Activated CD4-positive, alpha-beta T cell treated with anti-CD3 and anti-CD28 coated beads, Interleukin-2, amount 50 U/mL, for 48 hours (primary cell): Measurements from ENCODE around the gene GABRR1.
"Not testable (repeated sequence)": the region's sequence is repeated elsewhere in the genome, so short reads cannot be mapped to it uniquely, and the experiment has no call there.

ENCODE experiments used
- DNase-seq, 2 experiments: peaks; one replicate each; pipeline ENCODE4 v3.0.0-alpha.2; 2020

The GABRR1 gene

DNA sequence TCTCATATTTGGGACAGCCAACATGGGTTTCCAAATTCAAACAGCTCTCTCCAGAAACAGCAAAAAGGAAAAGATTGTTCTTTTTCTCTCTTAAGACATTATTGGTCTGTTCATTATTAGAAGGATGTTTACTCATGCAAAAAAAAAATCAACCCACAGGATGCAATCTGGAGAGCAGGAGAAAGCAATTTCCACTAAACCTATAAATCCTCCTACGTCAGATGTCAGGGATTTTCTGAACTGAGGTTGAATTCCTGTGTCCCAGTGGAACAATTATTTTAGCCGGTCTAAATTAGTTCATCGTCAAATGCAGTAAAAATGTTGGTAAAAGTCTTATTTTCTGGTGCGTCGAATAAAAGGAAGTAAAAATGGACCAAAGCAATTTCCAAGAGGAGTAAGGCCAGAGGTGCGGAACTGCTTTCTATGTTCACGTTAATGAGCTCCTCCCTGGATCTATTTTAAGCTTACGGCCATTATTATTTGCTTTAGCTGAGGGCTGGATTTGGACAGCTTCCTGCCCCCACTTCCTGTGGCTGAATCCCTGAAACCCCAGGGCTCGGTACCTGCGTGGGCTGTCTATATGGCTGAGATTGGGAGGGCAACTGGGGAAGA, at the start of gene GABRR1:
Gene GABRR1, minus strand, starts transcription at position 60 of the 612 bp plus-strand sequence. Its CDS starts 36 bp downstream, at position 24.
- no peak for DNase-seq

DNA sequence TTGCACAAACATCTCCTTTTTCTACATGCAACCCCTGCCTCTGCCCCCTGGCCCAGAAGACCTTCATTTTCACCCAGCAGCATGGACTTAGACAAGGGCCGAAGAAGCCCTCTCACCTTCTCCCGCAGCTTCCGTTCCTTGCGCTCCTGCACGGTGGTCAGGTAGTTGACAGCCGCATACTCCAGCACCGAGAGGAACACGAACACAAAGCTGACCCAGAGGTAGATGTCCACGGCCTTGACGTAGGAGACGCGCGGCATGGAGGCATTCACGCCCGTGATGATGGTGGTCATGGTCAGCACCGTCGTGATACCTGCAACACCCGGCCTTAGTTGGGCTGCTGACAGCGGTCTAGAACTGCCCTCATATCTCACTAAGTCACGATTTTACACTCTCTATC, 47.1 kb upstream of the GABRR1 start:
- no peak for DNase-seq

DNA sequence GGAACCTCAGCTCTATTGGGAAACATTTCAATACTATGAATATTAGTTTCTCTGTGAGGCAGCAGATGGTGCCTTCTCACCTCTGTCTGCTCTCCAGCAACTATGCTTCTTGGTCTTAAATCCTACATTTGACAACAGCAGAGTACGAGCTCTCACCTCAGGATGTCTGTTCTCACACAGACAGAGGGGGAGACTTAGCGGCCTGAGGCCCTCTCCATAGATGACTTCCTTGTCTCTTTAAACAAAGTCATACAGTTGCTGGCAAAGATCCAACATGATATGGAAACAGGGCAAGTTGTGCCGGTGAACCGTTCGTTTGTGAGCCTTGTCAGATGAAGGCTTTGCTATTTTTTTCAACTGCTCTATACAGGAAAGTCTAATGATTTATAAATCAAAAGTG, 43.7 kb upstream of the GABRR1 start:
- no peak for DNase-seq

DNA sequence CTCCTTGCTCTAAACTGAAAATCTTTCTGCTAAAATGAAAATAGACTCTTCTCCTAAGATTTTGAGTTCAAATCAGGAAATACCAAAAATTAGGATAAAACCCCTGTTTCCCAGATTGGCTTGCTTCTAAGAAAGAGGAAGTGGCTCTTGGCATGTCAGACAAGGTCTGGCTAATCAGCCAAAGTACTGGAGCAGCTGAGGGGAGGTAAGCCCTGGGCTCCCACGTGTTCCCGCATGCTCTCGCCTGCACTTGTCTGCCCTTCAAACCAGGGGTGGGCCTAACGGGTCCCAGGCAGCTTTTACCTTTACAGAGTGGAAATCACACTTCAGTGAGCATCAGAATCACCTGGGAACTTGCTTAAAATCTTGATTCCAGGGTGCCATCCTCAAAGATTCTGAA, 43.2 kb upstream of the GABRR1 start:
- DNase-seq, result no peak

DNA sequence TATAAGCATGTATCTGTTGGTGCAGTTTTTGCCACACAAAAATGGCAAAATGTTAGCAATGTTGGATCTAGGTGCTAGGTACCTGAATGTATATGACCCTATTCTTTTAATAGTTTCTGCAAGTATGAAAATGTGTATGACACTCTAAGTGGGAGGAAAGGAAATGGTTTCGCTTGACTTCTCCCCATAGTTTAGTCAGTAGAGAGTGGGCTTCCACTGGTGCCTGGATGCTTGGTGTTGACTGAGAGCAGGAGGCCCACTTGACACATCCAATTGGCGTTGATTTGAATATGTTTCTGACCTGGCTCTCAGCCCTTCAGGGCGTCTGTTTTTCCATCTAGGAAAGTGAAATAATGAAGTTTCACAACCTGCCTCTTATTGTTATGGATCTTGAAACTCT, 41.8 kb upstream of the GABRR1 start:
- no peak for DNase-seq

DNA sequence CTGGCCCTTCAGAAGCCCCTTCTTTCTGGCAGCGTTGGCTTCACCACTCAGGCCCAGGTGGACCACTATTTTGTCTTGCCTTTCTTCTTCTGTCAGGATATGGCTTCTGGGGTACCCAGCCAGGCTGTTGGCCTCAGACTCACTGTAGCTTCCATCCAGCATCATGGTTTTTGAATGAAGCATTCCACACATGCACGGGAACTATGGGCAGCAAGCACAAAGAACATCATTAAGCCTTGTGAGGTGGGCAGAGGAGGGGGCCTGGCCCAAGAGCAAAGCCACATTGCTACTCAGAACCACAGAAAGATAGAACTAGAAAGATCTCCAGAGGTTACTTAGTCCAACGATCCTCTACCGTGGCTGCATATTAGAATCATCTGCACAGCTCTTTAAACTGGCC, 40.6 kb upstream of the GABRR1 start:
- no peak for DNase-seq

DNA sequence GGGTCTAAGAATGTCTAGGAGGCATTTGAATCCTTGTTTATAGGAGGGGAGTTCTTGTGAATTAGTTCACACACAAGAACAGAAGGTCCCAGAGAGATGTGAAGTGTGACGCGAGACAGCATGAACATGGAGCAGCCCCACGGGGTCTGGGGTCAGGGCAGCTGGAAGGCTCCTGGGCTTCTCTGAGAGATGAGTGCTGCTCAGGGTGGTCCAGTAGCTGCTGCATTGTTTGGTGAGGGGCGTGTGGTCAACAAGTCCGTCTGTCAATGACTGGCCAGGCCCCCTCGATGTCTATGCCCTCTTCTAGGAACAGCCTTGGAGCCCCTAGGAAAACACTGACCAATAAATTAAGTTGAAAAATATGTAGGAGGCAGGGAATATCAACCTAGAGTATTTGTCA, 40.2 kb upstream of the GABRR1 start:
- DNase-seq, result no peak

DNA sequence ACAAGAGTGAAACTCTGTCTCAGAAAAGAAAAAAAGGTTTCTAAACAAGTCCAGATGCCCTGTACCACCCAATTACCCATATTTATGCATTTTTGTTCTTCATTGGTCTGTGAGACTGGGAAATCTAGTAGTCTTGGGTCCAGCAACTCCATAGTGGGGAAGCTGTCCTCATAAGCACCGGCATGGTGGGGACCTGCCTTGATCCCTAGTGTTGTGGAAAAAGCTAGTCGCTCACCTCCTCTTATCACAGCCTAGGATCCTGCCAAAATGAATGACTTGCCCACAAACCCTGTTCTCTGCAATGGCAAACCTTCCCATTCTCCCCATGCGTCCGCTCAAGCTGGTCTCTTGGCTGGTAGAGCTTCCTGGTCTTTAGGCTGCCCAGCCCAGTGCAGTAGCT, 38.3 kb upstream of the GABRR1 start:
- no peak for DNase-seq

DNA sequence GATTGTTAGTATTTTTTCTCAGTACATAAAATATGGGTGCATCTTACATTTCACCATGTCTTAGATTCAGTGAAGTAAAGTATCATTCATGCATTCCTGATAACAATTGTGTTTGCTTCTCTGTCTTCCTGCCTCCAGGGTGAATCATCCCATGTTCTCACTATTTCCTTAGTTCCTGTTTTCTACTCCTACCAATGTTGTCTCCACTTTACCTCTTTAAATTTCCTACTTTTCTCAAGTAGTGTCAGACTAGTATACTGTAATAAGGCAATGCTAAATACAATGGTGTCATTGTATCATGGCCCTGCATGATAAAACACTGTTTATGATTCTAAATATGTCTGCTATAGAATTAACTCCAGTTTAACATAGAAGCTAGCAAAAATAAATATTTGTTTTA, 37.4 kb upstream of the GABRR1 start:
- DNase-seq, result no peak

DNA sequence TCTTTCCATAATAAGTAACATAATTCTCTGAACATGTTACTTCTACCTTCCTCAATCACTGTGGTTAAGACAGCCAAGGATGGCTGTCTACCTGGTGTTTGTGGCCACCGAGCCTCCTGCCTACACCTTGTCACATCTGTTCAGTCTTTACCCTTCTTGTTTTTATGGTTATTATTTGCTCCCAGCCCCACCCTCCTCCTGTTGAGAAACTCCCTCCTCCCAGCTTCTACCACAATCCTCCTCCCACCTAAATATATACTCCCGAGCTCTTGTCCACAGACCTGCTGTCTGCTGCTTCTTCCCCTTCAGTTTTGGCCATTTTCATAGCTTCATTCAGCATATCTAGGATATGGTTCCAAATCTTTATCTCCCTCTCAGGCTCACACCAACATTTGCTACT, 35.7 kb upstream of the GABRR1 start:
- no peak for DNase-seq

DNA sequence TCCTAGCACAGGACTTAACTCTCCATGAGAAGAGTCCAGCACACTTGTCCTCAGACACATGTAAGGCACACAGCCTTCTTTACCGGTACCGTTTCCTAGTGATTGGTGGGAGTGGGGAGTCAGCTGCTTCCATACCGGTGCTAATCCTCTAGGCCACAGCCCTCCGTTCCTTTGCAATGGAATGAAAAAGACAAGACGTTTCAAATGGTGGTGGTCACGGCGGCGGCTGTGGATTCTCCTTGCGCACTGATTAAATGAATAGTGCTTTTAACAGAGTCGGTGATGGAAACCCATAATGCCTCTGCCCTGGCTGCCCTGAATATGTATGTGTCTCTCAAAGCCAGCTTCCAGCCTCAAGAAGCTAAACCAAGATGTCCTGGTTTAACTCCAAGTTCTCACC, 34.8 kb upstream of the GABRR1 start:
- no peak for DNase-seq

DNA sequence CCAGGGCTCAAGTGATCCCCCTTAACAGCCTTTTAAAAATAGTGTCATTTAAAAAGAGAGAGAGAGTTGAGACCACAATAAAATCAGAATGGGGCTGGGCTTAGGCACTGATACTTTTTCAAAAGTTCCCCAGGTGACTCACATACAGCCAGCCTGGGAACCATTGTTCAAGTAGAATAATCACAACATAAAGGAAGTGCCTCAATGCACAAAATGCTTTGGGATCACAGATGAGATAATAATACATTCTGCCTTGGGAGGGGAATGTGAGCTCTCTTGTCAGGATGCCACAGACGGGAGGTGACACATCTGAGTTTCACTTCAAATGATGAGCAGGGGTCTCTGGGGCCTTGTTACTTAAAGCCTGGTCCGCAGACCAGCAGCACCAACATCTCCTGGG, 34.0 kb upstream of the GABRR1 start:
- no peak for DNase-seq

DNA sequence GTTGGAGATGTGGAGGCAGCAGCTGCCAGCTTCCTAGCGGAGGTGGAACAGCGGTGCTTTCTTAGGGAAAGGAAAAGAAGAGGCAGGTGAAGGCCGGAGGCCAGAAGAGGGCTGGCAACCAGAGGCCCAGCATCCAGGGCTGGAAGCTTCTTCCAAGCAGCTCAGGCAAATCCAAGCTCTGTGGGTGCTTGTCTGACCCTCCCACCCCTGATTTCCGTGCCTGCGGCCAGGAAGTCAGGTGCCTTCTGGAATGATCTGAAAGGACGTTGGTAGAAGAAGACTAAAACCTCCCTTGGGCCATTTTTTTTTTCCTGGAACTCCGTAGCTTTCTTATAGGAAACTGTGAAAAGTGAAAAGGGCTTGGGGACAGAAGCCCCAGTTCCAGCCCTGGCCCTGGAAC, 33.1 kb upstream of the GABRR1 start:
- DNase-seq, result no peak

DNA sequence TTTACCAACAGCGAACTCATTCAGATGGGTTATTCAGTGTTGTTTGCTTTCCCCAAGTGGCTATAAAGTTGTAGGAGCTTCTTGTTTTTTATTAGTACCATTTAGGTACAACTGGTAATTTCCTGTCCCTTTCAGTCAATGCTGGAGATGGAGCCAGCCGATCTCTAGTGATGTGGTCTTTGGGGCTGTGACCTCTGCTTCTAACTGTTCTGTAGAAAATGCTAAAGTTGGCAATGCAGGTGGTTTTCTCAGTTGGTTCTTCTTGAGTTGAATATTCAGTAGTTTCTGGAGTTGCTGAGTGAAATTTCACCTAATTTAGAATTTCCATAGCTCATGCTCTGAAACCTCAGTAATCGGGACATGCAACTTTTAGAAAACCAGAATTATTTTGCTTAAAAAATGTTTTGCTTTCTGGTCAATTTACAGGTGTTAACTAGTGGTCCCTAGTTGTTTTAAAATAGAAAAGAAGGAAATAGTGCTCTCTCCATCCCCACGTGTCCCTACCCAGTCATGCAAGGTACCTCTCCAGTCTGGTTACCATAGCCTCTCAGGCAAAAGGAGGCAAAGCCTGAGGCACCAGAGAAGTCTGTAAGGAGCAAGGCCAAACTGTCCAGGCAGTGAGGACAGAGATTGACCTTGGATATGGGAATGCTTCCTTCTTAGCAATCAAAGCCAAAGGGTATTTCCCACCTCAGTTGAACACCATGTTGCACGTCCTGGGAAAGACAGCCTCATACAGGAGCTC, 27.3 kb upstream of the GABRR1 start:
- DNase-seq, result no peak

DNA sequence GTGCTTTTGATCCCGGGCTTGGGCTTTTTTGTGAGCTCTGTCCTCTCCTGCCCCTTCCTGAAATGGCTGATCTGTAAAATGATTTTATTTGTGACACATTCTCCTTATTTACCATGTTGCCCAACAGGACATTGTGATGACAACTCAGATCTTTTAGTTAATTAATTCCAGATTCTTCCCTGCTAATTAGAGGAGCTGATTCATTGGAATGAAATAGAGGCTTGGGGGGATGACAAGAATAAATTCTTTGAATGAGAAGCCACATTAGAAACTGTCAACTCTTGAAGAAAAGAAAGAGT, 26.1 kb upstream of the GABRR1 start:
- DNase-seq, result no peak

DNA sequence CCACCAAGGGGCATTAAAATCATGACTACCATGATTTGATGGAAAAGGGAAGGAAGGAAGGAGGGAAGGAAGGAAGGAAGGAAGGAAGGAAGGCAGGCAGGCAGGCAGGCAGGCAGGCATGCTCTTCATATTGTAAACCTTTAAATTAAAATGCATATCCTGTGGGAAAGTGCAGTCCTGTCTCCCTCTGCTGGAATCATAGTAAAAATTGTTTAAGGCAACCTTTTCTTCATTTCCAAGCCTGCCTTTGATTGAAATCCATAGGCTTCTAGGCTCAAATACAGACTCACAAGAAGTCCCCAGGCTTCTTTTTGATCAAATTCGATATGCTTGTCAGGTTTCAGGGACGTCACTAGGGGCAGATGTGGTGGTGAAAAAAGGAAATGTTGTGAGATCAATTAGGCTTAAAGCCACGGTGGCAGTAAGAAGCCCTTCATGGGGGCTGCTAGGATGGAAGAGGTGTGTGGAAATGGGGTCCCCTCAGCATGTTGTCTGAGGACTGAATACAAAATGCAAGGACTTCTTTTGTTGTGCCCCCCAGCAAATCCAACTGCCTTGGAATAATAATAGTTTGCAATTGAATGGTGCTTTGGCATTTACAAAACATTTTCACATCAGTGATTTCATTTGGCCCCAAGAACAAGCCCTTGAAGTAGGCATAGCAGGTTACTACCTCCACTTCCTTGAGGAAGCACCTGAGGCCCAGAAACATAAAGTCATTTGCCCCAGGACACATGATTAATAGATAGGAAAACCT, 25.6 kb upstream of the GABRR1 start:
- DNase-seq, result no peak

DNA sequence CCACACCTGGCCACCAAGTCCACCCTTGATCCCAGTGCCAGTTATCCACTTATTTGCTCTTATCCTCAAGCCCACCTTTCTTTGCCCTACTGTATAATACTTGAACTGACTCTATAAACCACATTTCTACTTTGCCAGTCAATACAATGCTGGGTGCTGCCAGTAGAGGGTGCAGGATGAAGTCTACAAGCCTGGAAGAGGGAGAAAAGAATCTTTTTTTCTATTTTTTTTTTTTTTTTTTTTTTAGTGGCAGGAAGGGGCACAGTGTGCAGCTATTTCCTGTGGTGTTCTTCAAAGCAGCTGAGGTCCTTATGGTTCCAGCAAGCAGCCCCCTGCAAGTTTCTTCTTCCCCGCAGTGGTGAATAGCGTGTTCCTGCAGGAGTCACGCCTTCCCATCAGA, 22.2 kb upstream of the GABRR1 start:
- DNase-seq, result peak; percentile 27 to 39

DNA sequence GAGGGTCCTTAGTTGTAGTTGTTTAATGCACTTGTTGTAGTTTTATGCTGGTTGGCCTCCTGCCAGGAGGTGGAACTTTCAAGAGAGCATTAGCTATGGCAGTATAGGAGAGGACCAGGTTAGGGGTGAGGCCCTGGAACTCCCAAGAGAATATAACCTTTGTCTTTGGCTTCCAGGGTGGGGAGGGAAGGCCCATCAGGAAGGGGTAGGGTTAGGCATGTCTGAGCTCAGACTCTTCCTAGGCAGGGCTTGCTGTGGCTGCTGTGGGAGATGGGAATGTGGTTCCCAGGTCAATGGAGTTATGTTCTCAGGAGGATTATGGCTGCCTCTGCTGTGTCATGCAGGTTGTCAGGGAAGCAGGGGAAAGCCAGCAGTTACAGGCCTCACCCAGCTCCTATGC, 20.0 kb upstream of the GABRR1 start:
- no peak for DNase-seq

DNA sequence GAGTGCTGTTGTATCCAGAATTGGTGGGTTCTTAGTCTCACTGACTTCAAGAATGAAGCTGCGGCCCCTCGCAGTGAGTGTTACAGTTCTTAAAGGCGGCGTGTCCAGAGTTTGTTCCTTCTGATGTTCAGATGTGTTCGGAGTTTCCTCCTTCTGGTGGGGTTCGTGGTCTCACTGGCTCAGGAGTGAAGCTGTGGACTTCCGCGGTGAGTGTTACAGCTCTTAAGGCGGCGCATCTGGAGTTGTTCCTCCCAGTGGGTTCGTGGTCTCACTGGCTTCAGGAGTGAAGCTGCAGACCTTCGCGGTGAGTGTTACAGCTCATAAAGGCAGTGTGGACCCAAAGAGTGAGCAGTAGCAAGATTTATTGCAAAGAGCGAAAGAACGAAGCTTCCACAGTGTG, 16.4 kb upstream of the GABRR1 start:
- DNase-seq, result not testable (repeated sequence)

DNA sequence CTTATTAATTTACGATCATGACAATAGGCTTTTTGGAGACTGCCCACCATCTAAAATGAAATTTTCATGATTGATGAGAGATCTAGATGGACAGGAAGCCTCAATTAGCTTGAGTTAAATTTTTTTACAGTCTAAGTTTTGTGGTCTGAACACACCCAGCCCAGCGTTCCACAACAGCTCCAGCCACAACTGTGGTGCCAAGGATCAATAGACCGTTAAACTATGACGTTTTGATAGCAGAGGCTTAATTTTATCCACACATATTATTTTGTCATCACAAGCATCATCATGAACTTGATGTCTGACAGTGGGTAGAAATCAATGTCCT, 5.5 kb upstream of the GABRR1 start:
- DNase-seq, result no peak

DNA sequence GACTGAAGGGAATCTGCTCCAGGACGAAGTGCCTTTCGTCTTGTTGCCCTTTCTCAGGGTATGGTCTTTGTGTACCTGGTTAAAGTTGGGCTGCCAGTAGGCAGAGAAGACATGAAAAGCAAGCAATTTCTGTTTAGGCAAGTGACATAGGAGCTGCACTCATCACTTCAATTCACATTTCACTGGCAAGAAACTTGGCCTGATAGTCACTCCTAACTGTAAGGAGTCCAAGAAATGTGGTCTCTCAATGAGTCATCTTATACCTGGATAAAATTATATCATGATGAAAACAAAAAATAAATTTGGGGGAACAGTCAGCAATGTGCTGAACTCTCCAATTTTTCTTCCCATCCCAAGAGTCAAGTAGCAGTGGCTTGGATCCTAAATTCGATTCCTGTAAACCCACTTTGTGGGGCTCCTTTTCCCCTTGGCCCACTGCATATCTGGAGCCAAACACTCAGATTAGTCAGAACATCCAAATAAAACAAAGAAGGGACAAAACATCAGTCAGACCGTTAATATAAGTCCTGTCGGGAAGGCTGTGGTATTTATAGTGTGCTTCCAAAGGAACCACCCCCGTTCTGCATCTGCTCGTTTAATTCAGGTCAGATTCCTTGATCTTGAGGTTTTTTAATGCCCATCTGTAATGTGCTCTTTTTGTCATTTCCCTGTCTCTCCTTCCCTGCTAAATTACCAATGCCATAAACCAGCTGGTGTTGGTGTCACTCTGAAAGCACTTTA, 5.0 kb upstream of the GABRR1 start:
- no peak for DNase-seq

DNA sequence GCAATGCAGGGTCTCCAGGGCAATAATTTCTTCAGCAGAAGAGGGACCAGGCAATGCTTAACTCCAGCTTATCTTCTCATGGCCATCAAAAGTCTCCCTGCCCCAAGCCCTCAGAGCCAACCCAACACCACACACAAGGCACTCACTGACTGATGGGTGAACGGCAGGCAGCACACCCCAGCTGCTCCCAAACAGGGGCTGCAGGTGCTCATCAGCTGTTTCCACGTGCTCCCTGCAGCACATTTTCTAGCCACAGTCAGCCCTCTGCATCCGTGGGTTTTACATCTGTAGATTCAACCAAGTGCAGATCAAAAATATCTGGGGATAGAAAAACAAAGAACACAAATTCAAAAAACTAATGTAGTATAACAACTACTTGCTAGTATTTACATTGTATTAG, 4.0 kb upstream of the GABRR1 start:
- no peak for DNase-seq

DNA sequence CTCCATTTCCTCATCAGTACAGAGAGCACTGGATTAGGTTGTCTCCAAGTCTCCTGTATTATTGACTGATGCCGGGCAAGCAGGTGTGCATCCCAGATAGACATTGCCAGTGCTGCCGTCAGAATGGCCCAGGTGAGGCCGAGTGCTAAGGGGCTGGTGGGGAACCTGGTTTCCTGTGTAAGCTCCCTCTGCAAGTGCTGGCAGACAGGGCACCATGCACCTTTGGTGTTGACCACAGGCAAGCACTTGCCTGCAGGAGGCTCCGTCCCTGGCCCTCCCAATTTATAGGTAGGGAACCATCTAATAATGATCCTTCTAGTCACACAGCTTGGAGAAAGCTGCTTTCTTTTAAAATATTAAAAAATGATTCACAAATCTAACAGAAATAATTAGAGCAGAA, 747 bp downstream of the GABRR1 start:
- DNase-seq, result no peak

DNA sequence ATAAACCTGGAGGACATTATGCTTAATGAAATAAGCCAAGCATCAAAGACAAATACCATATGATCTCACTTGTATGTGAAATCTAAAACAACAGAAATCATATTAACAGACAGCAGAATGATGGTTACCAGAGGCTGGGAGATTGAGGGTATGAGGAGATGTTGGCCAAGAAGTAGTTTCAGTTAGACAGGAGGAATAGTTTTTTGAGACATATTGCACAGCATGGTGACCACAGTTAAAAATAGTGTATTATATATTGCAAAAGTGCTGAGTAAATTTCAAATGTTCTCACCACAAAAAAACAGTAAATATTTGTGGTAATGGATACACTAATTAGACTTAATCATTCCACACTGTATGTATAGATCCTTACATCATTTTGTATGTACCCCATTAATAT, 1.8 kb downstream of the GABRR1 start:
- no peak for DNase-seq
